GM12878 (cell line): Measurements from ENCODE around the gene GPR63. TPM values are rescaled to one million over a fixed set of nuclear protein-coding genes. Genes with fewer than 3 reads are reported as not detected.

ENCODE experiments used
- ATAC-seq: fragments of 200-7000 bp; cut with Tn5 transposase; 3 replicates; pipeline ENCODE4 v1.9.1; 2020; ENCODE audit warnings: mild to moderate bottlenecking, moderate library complexity
- BruUV-seq: library from RNA; stranded (reverse); fragments of 400-500 nt; replicated peaks from 2 replicates; lab custom pipeline; 2021; lab: Mats Ljungman, UMichigan
- CTCF ChIA-PET: fragments of 300-600 bp; sonication (Branson Sonifier 250); formaldehyde crosslinking; extraction: SDS; loops from one replicate; lab custom pipeline; 2021; ENCODE audit warnings: inconsistent platforms; lab: Yijun Ruan, JAX
- POLR2A ChIA-PET: fragments of 350-600 bp; formaldehyde crosslinking; extraction: SDS; loops from one replicate; lab custom pipeline; 2021; ENCODE audit warnings: inconsistent platforms; lab: Charles Lee
- RAD21 ChIA-PET: fragments of 300-600 bp; sonication (Branson Sonifier 250); formaldehyde crosslinking; loops from one replicate; lab custom pipeline; 2023; ENCODE audit warnings: antibody characterized with exemption; ENCODE audit not compliant: unreplicated experiment; lab: Charles Lee
- SMC1A ChIA-PET: fragments of 300-600 bp; sonication (Branson Sonifier 250); formaldehyde crosslinking; loops from one replicate; lab custom pipeline; 2023; ENCODE audit not compliant: unreplicated experiment, uncharacterized antibody; lab: Charles Lee
- DNase-seq: peaks from one replicate; pipeline ENCODE4 v3.0.0-alpha.2; 2011; ENCODE audit warnings: low read depth, low spot score
- FAIRE-seq: peaks from 3 replicates; lab custom pipeline; 2011; peaks lifted over from hg19 to GRCh38; lab: Jason Lieb, UNC
- H2AFZ ChIP-seq: 2 replicates; pipeline ENCODE4 v1.6.0; 2011; ENCODE audit warnings: low read depth, low read length, control low read depth; ENCODE audit not compliant: control insufficient read depth
- H3K27ac ChIP-seq: 2 replicates; pipeline ENCODE4 v1.5.1; 2011; ENCODE audit warnings: control low read depth; ENCODE audit not compliant: control insufficient read depth, insufficient read depth
- H3K27me3 ChIP-seq, 2 experiments: replicated peaks in 1 of 2; 2 replicates each; pipeline versions ENCODE4 v1.6.0 to v1.6.1; 2011; ENCODE audit warnings: low read length in 1 of 2; ENCODE audit not compliant: control insufficient read depth in 2 of 2, insufficient read depth in 2 of 2
- H3K36me3 ChIP-seq, 2 experiments: 2 replicates each; pipeline ENCODE4 v1.5.1; 2011; ENCODE audit warnings: low read length in 1 of 2; ENCODE audit not compliant: control insufficient read depth in 2 of 2, insufficient read depth in 2 of 2
- H3K4me1 ChIP-seq: 2 replicates; pipeline ENCODE4 v1.6.1; 2011; ENCODE audit warnings: mild to moderate bottlenecking, low read length, moderate library complexity, mixed read lengths; ENCODE audit not compliant: control insufficient read depth, insufficient read depth
- H3K4me2 ChIP-seq: 2 replicates; pipeline ENCODE4 v1.6.0; 2011; ENCODE audit warnings: control low read depth; ENCODE audit not compliant: control insufficient read depth, insufficient read depth
- H3K4me3 ChIP-seq: fragments of 200-600 bp; sonication (generic); 2 replicates; pipeline ENCODE4 v1.5.1; 2016
- H3K79me2 ChIP-seq: 2 replicates; pipeline ENCODE4 v1.6.0; 2011; ENCODE audit warnings: low read length; ENCODE audit not compliant: control insufficient read depth, insufficient read depth
- H3K9ac ChIP-seq: 2 replicates; pipeline ENCODE4 v1.8.0; 2011; ENCODE audit warnings: low read length, control low read depth, mixed read lengths; ENCODE audit not compliant: control insufficient read depth, insufficient read depth
- H3K9me3 ChIP-seq: replicated peaks from 3 replicates; pipeline ENCODE4 v1.5.1; 2011; ENCODE audit warnings: mild to moderate bottlenecking, low read length; ENCODE audit not compliant: control insufficient read depth, insufficient read depth
- H4K20me1 ChIP-seq: 2 replicates; pipeline ENCODE4 v1.6.0; 2011; ENCODE audit not compliant: control insufficient read depth, insufficient read depth
- BCL11A ChIP-seq: IDR thresholded peaks from 2 replicates; pipeline ENCODE4 v1.6.1; 2011; ENCODE audit warnings: low read depth, low read length
- BMI1 ChIP-seq: fragments of 450-650 bp; IDR thresholded peaks from 2 replicates; pipeline ENCODE4 v1.6.1; 2016; ENCODE audit warnings: mild to moderate bottlenecking, moderate library complexity, borderline replicate concordance
- CREM ChIP-seq: IDR thresholded peaks from 2 replicates; pipeline ENCODE4 v1.6.1; 2014; ENCODE audit warnings: antibody characterized with exemption, low read depth
- CTCF ChIP-seq, 3 experiments: IDR thresholded peaks in 2 of 3; conservative IDR thresholded peaks in 1 of 3; 2 replicates each; pipeline ENCODE4 v1.5.1; 2011; ENCODE audit warnings: low read depth in 3 of 3, low read length in 3 of 3, mild to moderate bottlenecking in 3 of 3, control low read depth in 2 of 3, moderate library complexity in 2 of 3, inconsistent platforms in 1 of 3, mixed read lengths in 1 of 3; ENCODE audit not compliant: control insufficient read depth in 2 of 3, insufficient read depth in 1 of 3; ENCODE audit errors: extremely low read depth in 1 of 3
- E2F8 ChIP-seq: fragments of 450-650 bp; IDR thresholded peaks from 2 replicates; pipeline ENCODE4 v1.6.1; 2018; ENCODE audit warnings: mild to moderate bottlenecking, low read depth, moderate library complexity; ENCODE audit not compliant: partially characterized antibody
- ESRRA ChIP-seq: IDR thresholded peaks from 2 replicates; pipeline ENCODE4 v1.6.1; 2012; ENCODE audit warnings: mild to moderate bottlenecking, low read length, improper control_type of control experiment
- IRF4 ChIP-seq: IDR thresholded peaks from 2 replicates; pipeline ENCODE4 v1.6.1; 2011; ENCODE audit warnings: low read depth, low read length
- JUND ChIP-seq: IDR thresholded peaks from 2 replicates; pipeline ENCODE4 v1.6.1; 2012; ENCODE audit warnings: low read depth, mild to moderate bottlenecking, low read length, improper control_type of control experiment, moderate library complexity
- MTA3 ChIP-seq: IDR thresholded peaks from 2 replicates; pipeline ENCODE4 v1.6.1; 2012; ENCODE audit warnings: low read length, inconsistent platforms, borderline replicate concordance
- NFYB ChIP-seq: IDR thresholded peaks from 2 replicates; pipeline ENCODE4 v1.6.1; 2011; ENCODE audit warnings: low read depth, mild to moderate bottlenecking, low read length, improper control_type of control experiment, moderate library complexity; ENCODE audit not compliant: insufficient read depth
- RAD21 ChIP-seq: IDR thresholded peaks from 2 replicates; pipeline ENCODE4 v1.6.1; 2011; ENCODE audit warnings: mild to moderate bottlenecking, low read depth, low read length, moderate library complexity; ENCODE audit not compliant: insufficient read depth
- SIN3A ChIP-seq: IDR thresholded peaks from 2 replicates; pipeline ENCODE4 v1.6.1; 2012; ENCODE audit warnings: low read depth, low read length, improper control_type of control experiment
- TARDBP ChIP-seq: IDR thresholded peaks from 2 replicates; pipeline ENCODE4 v1.6.1; 2016; ENCODE audit warnings: borderline replicate concordance
- TCF7 ChIP-seq: IDR thresholded peaks from 2 replicates; pipeline ENCODE4 v1.6.1; 2014; ENCODE audit warnings: antibody characterized with exemption, borderline replicate concordance
- YBX1 ChIP-seq: fragments of 450-650 bp; IDR thresholded peaks from 2 replicates; pipeline ENCODE4 v1.6.1; 2016; ENCODE audit warnings: antibody characterized with exemption
- WGBS: methylation state at CpG from one replicate; pipeline ENCODE4 v1.1.6; 2016; ENCODE audit warnings: low lambda C conversion rate; ENCODE audit not compliant: insufficient replicate concordance, insufficient coverage; ENCODE audit errors: missing lambda C conversion rate; 5-methylcytosine and 5-hydroxymethylcytosine counted together
- in situ Hi-C: fragments of 300-500 bp; cut with MboI; formaldehyde crosslinking; loops from 9 replicates; pipeline ENCODE4 v1.14.3; 2018; ENCODE audit warnings: mixed read lengths
- intact Hi-C: fragments of 100-400 bp; cut with micrococcal nuclease; formaldehyde crosslinking; loops from one replicate; pipeline ENCODE4 v1.14.2; 2022; ENCODE audit not compliant: unreplicated experiment
- polyA plus RNA-seq, 11 experiments: library from polyadenylated mRNA; depleted of rRNA in 4 of 11; unstranded in 6 of 11; stranded (reverse) in 5 of 11; fragments of >200 nt; fragmentation: Nextera tagmentation in 4 of 11; fragmentation: Illumina TruSeq in 1 of 11; extraction: Ambion mirVana in 4 of 11; extraction: Trizol in 1 of 11; gene quantifications; 1 replicate in 1 of 11; 2 replicates in 10 of 11; pipeline versions ENCODE4 v1.2.1 to v1.2.3, GENCODE V29; 2011 to 2016; ENCODE audit warnings: inconsistent platforms in 2 of 11, missing spikeins in 2 of 11, low read depth in 1 of 11
- total RNA-seq, 4 experiments: library from RNA; depleted of rRNA in 3 of 4; stranded (reverse); fragments of >200 nt in 3 of 4; fragmentation: Illumina TruSeq in 1 of 4; extraction: Trizol in 1 of 4; gene quantifications; 2 replicates each; pipeline versions ENCODE4 v1.2.1 to v1.2.3, GENCODE V29; 2013 to 2021

Gene GPR63
- total and polyA plus RNA-seq, 10 of the 15 experiments (the other 5 are each of a cell fraction or from before 2014, with no cell fraction given), result 1.6 to 6.6 (median 3.5) TPM

- Histone ChIP-seq H3K36me3 (no peaks in the 10 kb centered on the region), H3K27ac (no peak overlapping the region), H3K4me3 (no peak overlapping the region), H3K4me2 (no peak overlapping the region), H3K4me1 (no peaks in the 10 kb centered on the region), H2AFZ (no peak overlapping the region), H3K27me3 (no peaks in the 10 kb centered on the region), H3K9ac (no peak overlapping the region), H4K20me1 (no peaks in the 10 kb centered on the region), H3K9me3 (no peaks in the 10 kb centered on the region), H3K79me2 (no peaks in the 10 kb centered on the region)
- SMC1A ChIA-PET, result no interaction called here
- in situ Hi-C loops (no loop called here), intact Hi-C loops (no loop called here)
- WGBS, result 74% methylated on average over 4 of the region's 4 CpGs
- CTCF ChIA-PET, result no interaction called here
- ATAC-seq, result no peak
- RAD21 ChIA-PET, result interaction anchor here (0.7 kb wide), 1 partner anchor 129 kb away, joined by 3 read pairs; no protein-coding TSS in a partner anchor
- no TSS peak for BruUV-seq
- DNase-seq, result no peak
- TF ChIP-seq JUND (no peak), NFYB (no peak), RAD21 (no peak), MTA3 (no peak), TARDBP (no peak), BMI1 (no peak), SIN3A (no peak), CTCF (IDR thresholded peaks at IDR 0.05 in 2 of 3, conservative IDR thresholded peaks at IDR 0.05 in 1 of 3; ENCODE audit: control insufficient read depth in 2 of 3, extremely low read depth in 1 of 3, insufficient read depth in 1 of 3, low read depth in 3 of 3, low read length in 3 of 3) (no peak), TCF7 (no peak), YBX1 (no peak), BCL11A (no peak), ESRRA (no peak), E2F8 (no peak), CREM (no peak), IRF4 (no peak)
- FAIRE-seq, result no peak
- POLR2A ChIA-PET, result interaction anchor here (0.6 kb wide), 1 partner anchor 63 kb away, joined by 5 read pairs; no protein-coding TSS in a partner anchor
These were observed 60.2 kb downstream of the GPR63 start for GRCh38 chr6:96777113-96777512.
